Activated T-cell treated with anti-CD3 and anti-CD28 coated beads for 4 hours (primary cell): ENCODE measurements around the gene STIMATE.

ENCODE experiments used
- DNase-seq: peaks from one replicate; pipeline ENCODE4 v3.0.0-alpha.2; 2020

The STIMATE gene

GRCh38 chr3:52860424-52860768, 37.0 kb downstream of the STIMATE start:
- DNase-seq = no peak

- no peak for DNase-seq
Measured at GRCh38 chr3:52859686-52860423, 37.5 kb downstream of the STIMATE start.

GRCh38 chr3:52857864-52858263, 39.5 kb downstream of the STIMATE start:
- no peak for DNase-seq

GRCh38 chr3:52857133-52857532, 40.2 kb downstream of the STIMATE start:
- no peak for DNase-seq

- no peak for DNase-seq
Measured at GRCh38 chr3:52856666-52857065, 40.7 kb downstream of the STIMATE start.

GRCh38 chr3:52854013-52854412, 43.3 kb downstream of the STIMATE start:
- no peak for DNase-seq

- no peak for DNase-seq
Measured at GRCh38 chr3:52852419-52852818, 44.9 kb downstream of the STIMATE start.

- DNase-seq = no peak
Measured at GRCh38 chr3:52851348-52851747, 46.0 kb downstream of the STIMATE start.

- no peak for DNase-seq
Measured at GRCh38 chr3:52849656-52850055, 47.7 kb downstream of the STIMATE start.

- DNase-seq = no peak
Measured at GRCh38 chr3:52848617-52849016, 48.7 kb downstream of the STIMATE start.

GRCh38 chr3:52847726-52848125, 49.6 kb downstream of the STIMATE start:
- no peak for DNase-seq

GRCh38 chr3:52847241-52847640, 50.1 kb downstream of the STIMATE start:
- DNase-seq = no peak

- no peak for DNase-seq
Measured at GRCh38 chr3:52846432-52846965, 50.8 kb downstream of the STIMATE start.

GRCh38 chr3:52845691-52846431, 51.5 kb downstream of the STIMATE start:
- no peak for DNase-seq

GRCh38 chr3:52845157-52845556, 52.2 kb downstream of the STIMATE start:
- no peak for DNase-seq

- no peak for DNase-seq
Measured at GRCh38 chr3:52844290-52844975, 52.9 kb downstream of the STIMATE start.

- DNase-seq = no peak
Measured at GRCh38 chr3:52843881-52844280, 53.5 kb downstream of the STIMATE start.

- DNase-seq = no peak
Measured at GRCh38 chr3:52843108-52843865, 54.1 kb downstream of the STIMATE start.

GRCh38 chr3:52842424-52842823, 54.9 kb downstream of the STIMATE start:
- no peak for DNase-seq

GRCh38 chr3:52841981-52842340, 55.4 kb downstream of the STIMATE start:
- DNase-seq = no peak

- no peak for DNase-seq
Measured at GRCh38 chr3:52841211-52841980, 56.0 kb downstream of the STIMATE start.

- DNase-seq = no peak
Measured at GRCh38 chr3:52839892-52840545, 57.3 kb downstream of the STIMATE start.
